CD4-positive, alpha-beta T cell (primary cell): ENCODE data around the gene CLEC4M. TPM values are rescaled to one million over a fixed set of nuclear protein-coding genes. Genes with fewer than 3 reads are reported as not detected.

Source experiments
- ATAC-seq: fragments of 200-7000 bp; cut with Tn5 transposase; one replicate; pipeline ENCODE4 v1.10.0; 2022; ENCODE audit warnings: mild to moderate bottlenecking; ENCODE audit not compliant: poor library complexity
- CTCF ChIA-PET: fragments of 350-600 bp; sonication (Branson Sonifier 250); formaldehyde crosslinking; loops from one replicate; lab custom pipeline; 2021; ENCODE audit warnings: antibody characterized with exemption, inconsistent platforms; lab: Charles Lee
- POLR2A ChIA-PET: fragments of 350-600 bp; sonication (Branson Sonifier 250); formaldehyde crosslinking; loops from one replicate; lab custom pipeline; 2021; ENCODE audit warnings: antibody characterized with exemption, inconsistent platforms; lab: Charles Lee
- DNase-seq, 14 experiments: peaks; one replicate each; pipeline ENCODE4 v3.0.0-alpha.2; 2013 to 2020; ENCODE audit warnings: mixed read lengths in 2 of 14
- H3K27ac ChIP-seq, 2 donors: one replicate each; pipeline versions ENCODE4 v1.5.1 to v1.7.0; 2013; ENCODE audit warnings: low read length in 2 of 2, low read depth in 1 of 2, mild to moderate bottlenecking in 1 of 2
- H3K27me3 ChIP-seq, 2 experiments: 1 replicate in 1 of 2; 2 replicates in 1 of 2; pipeline versions ENCODE4 v1.6.1 to v1.7.0; 2013; ENCODE audit warnings: low read length in 2 of 2, control low read depth in 1 of 2, mild to moderate bottlenecking in 1 of 2, moderate library complexity in 1 of 2; ENCODE audit not compliant: insufficient read depth in 2 of 2, control insufficient read depth in 1 of 2
- H3K36me3 ChIP-seq: one replicate; pipeline ENCODE4 v1.6.1; 2013; ENCODE audit warnings: low read length, control low read depth; ENCODE audit not compliant: insufficient read depth
- H3K4me1 ChIP-seq: one replicate; pipeline ENCODE4 v1.6.1; 2013; ENCODE audit warnings: low read length, control low read depth; ENCODE audit not compliant: insufficient read depth
- H3K4me3 ChIP-seq: one replicate; pipeline ENCODE4 v1.5.1; 2013; ENCODE audit warnings: mild to moderate bottlenecking, low read length, moderate library complexity
- H3K9me3 ChIP-seq, 2 experiments: 1 replicate in 1 of 2; 2 replicates in 1 of 2; pipeline versions ENCODE4 v1.6.1 to v1.7.0; 2013; ENCODE audit warnings: low read length in 2 of 2, mild to moderate bottlenecking in 2 of 2, control low read depth in 1 of 2, moderate library complexity in 1 of 2; ENCODE audit not compliant: control insufficient read depth in 1 of 2, insufficient read depth in 1 of 2
- H3K27ac Mint-ChIP-seq: one replicate; pipeline ENCODE4 v1.8.0; 2020; ENCODE audit warnings: mixed read lengths
- H3K27me3 Mint-ChIP-seq: one replicate; pipeline ENCODE4 v1.8.0; 2021; ENCODE audit warnings: mixed read lengths
- H3K36me3 Mint-ChIP-seq: one replicate; pipeline ENCODE4 v1.8.0; 2021; ENCODE audit warnings: low read depth, mixed read lengths
- H3K4me1 Mint-ChIP-seq: one replicate; pipeline ENCODE4 v1.8.0; 2021; ENCODE audit warnings: low read depth, mixed read lengths
- H3K4me3 Mint-ChIP-seq: one replicate; pipeline ENCODE4 v1.8.0; 2020; ENCODE audit warnings: mild to moderate bottlenecking, mixed read lengths
- H3K9me3 Mint-ChIP-seq: one replicate; pipeline ENCODE4 v1.8.0; 2020; ENCODE audit warnings: mixed read lengths
- CTCF ChIP-seq: fragments of 200-600 bp; IDR thresholded peaks from one replicate; pipeline ENCODE4 v1.8.0; 2022; ENCODE audit warnings: antibody characterized with exemption, mild to moderate bottlenecking
- intact Hi-C, 2 experiments: fragments of 100-400 bp; cut with DNase I in 1 of 2; cut with micrococcal nuclease in 1 of 2; formaldehyde crosslinking; loops; one replicate each; pipeline versions ENCODE4 v1.15.1 to v1.9.0; 2023 to 2025; cut with DNase I, micrococcal nuclease
- total RNA-seq, 174 experiments: library from RNA in 2 of 174; stranded (reverse) in 2 of 174; gene quantifications; one replicate each; pipeline ENCODE4 v1.2.3 and lab custom pipeline; 2021 to 2026

The CLEC4M gene
- total RNA-seq, 2 experiments from 2014 or later: not detected

DNA sequence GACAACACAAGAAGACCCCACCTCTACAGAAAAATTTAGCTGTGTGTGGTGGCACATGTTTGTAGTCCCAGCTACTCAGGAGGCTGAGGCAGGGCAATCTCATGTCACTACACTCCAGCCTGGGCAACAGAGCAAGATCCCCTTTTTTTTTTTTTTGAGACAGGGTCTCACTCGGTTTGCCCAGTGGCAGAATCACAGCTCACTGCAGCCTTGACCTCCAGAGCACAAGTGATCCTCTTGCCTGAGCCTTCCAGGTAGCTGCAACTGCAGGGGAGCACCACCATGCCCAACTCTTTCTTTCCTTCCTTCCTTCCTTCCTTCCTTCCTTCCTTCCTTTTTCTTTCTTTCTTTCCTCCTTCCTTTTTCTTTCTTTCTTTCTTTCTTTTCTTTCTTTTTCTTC is 26.9 kb upstream of the CLEC4M start:
- no peaks in the 10 kb centered on the region for H3K36me3 Mint-ChIP-seq
- CTCF ChIA-PET: interaction anchor here (1.2 kb wide), 1 partner anchor 12 kb away, joined by 3 read pairs; no protein-coding TSS in a partner anchor
- no peaks in the 10 kb centered on the region for H3K9me3 Mint-ChIP-seq
- Histone ChIP-seq H3K27me3 (peaks cover 3 to 7% of the 10 kb centered on the region in 2 experiments), H3K9me3 (peaks cover 0 to 10% of the 10 kb centered on the region in 2 experiments), H3K27ac (no peak overlapping the region), H3K36me3 (no peaks in the 10 kb centered on the region), H3K4me3 (no peak overlapping the region), H3K4me1 (no peaks in the 10 kb centered on the region)
- no peak overlapping the region for H3K27ac Mint-ChIP-seq
- no peaks in the 10 kb centered on the region for H3K4me1 Mint-ChIP-seq
- H3K4me3 Mint-ChIP-seq: no peak overlapping the region
- DNase-seq: no peak
- POLR2A ChIA-PET: interaction anchor here (0.8 kb wide), 1 partner anchor 64 kb away, joined by 5 read pairs; no protein-coding TSS in a partner anchor
- no peak for ATAC-seq
- TF ChIP-seq CTCF: no peak
- intact Hi-C loops: no loop called here
- H3K27me3 Mint-ChIP-seq: peaks cover 34% of the 10 kb centered on the region

DNA sequence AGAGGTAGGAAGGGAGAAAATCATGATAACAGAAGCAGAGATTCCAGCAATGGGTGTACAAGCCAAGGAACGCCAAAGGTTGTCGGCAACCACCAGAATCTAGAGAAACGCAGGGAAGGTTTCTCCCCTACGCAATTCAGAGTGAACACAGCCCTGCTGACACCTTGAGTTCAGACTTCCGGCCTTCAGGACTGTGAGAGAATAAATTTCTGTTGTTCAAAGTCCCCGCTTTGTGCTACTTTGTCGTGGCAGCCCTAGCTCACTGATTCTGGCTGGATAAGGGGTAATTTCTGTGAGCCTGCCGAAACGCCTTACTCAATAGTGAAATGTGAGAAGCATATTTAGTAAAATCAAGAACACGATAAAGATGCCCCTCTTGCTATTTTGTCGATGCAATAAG is 25.8 kb upstream of the CLEC4M start:
- no peak for DNase-seq
- Histone ChIP-seq H3K4me1 (no peaks in the 10 kb centered on the region), H3K27ac (no peak overlapping the region), H3K9me3 (no peaks in the 10 kb centered on the region), H3K27me3 (no peaks in the 10 kb centered on the region), H3K36me3 (no peaks in the 10 kb centered on the region), H3K4me3 (no peak overlapping the region)
- ChIA-PET POLR2A (no interaction called here), CTCF (no interaction called here)
- H3K4me1 Mint-ChIP-seq: no peaks in the 10 kb centered on the region
- ATAC-seq: no peak
- intact Hi-C loops: no loop called here
- peaks cover 29% of the 10 kb centered on the region for H3K27me3 Mint-ChIP-seq
- TF ChIP-seq CTCF: no peak
- H3K9me3 Mint-ChIP-seq: no peaks in the 10 kb centered on the region
- no peaks in the 10 kb centered on the region for H3K36me3 Mint-ChIP-seq
- no peak overlapping the region for H3K27ac Mint-ChIP-seq
- no peak overlapping the region for H3K4me3 Mint-ChIP-seq

GRCh38 chr19:7738023-7738422 is 25.0 kb upstream of the CLEC4M start:
- Mint-ChIP-seq H3K4me1 (no peaks in the 10 kb centered on the region), H3K27ac (no peak overlapping the region), H3K4me3 (no peak overlapping the region), H3K9me3 (no peaks in the 10 kb centered on the region), H3K27me3 (peaks cover 29% of the 10 kb centered on the region), H3K36me3 (no peaks in the 10 kb centered on the region)
- DNase-seq (no peak), ATAC-seq (no peak)
- TF ChIP-seq CTCF: no peak
- Histone ChIP-seq H3K4me1 (no peaks in the 10 kb centered on the region), H3K36me3 (no peaks in the 10 kb centered on the region), H3K4me3 (no peak overlapping the region), H3K9me3 (no peaks in the 10 kb centered on the region), H3K27ac (no peak overlapping the region), H3K27me3 (no peaks in the 10 kb centered on the region)
- POLR2A ChIA-PET: no interaction called here
- CTCF ChIA-PET: no interaction called here
- intact Hi-C loops: no loop called here
